Spinal cord (tissue), 10 donors: ENCODE measurements around the gene KRTAP6-2. TPM values are rescaled to one million over a fixed set of nuclear protein-coding genes. Genes with fewer than 3 reads are reported as not detected.

ENCODE experiments used
- DNase-seq, 6 donors: peaks; one replicate each; pipeline versions ENCODE4 v3.0.0 to v3.0.0-alpha.2; 2013 to 2015; ENCODE audit warnings: low spot score in 6 of 6, low read depth in 4 of 6
- H3K27ac ChIP-seq: one replicate; pipeline ENCODE4 v1.5.1; 2013; ENCODE audit warnings: low read depth, low read length, control low read depth
- H3K27me3 ChIP-seq: one replicate; pipeline ENCODE4 v1.6.1; 2013; ENCODE audit warnings: low read length; ENCODE audit not compliant: control insufficient read depth, insufficient read depth
- H3K36me3 ChIP-seq: one replicate; pipeline ENCODE4 v1.6.1; 2013; ENCODE audit warnings: low read length; ENCODE audit not compliant: control insufficient read depth, insufficient read depth
- H3K4me1 ChIP-seq: one replicate; pipeline ENCODE4 v1.6.1; 2013; ENCODE audit warnings: low read length; ENCODE audit not compliant: control insufficient read depth, insufficient read depth
- H3K4me3 ChIP-seq: one replicate; pipeline ENCODE4 v1.5.1; 2013; ENCODE audit warnings: low read depth, low read length, control low read depth
- H3K9me3 ChIP-seq: one replicate; pipeline ENCODE4 v1.6.1; 2013; ENCODE audit warnings: low read length; ENCODE audit not compliant: control insufficient read depth, insufficient read depth
- WGBS: methylation state at CpG from one replicate; pipeline ENCODE4 v1.1.5; 2013; ENCODE audit warnings: missing lambda C conversion rate; ENCODE audit not compliant: insufficient coverage; 5-methylcytosine and 5-hydroxymethylcytosine counted together
- polyA plus RNA-seq, 2 donors: library from polyadenylated mRNA; unstranded; fragments of 120-200 nt; gene quantifications; one replicate each; pipeline ENCODE4 v1.2.1, GENCODE V29; 2013; ENCODE audit not compliant: insufficient read length in 2 of 2
- total RNA-seq, 2 donors: library from RNA; depleted of rRNA in 1 of 2; stranded (reverse); fragments of 120-200 nt in 1 of 2; fragments of >200 nt in 1 of 2; gene quantifications; one replicate each; pipeline versions ENCODE4 v1.2.3 to v1.2.4, GENCODE V29; 2013 to 2014
- donor health status: healthy.

KRTAP6-2 gene
- total and polyA plus RNA-seq, 4 donors, result not detected

DNA sequence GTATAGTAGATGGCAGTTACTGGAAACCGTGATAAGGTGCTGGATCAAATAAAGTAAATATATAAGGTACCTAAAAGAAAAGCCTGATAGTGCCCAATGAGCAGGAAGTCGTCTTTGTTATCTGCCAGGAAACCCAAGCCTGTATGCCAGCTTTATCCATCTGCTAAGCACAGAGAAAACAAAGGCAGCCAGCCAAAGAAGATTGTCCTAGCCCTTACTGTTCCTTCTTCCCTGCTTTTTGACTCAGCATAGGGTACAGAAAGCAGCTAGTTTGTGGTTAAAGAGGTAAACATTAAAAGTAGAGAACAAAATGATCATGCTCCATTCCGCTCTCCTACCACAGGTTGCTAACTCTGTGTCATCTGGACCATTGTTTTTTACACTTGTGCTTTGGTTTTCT is 18.6 kb downstream of the KRTAP6-2 start:
- H3K36me3 ChIP-seq, result no peaks in the 10 kb centered on the region
- no peaks in the 10 kb centered on the region for H3K27me3 ChIP-seq
- no peaks in the 10 kb centered on the region for H3K4me1 ChIP-seq
- no peaks in the 10 kb centered on the region for H3K9me3 ChIP-seq
- no peak overlapping the region for H3K4me3 ChIP-seq
- H3K27ac ChIP-seq, result no peak overlapping the region
- peak in 1 of 6 donors; percentile 73 for DNase-seq
- 25% methylated on average over 1 of the region's 3 CpGs for WGBS

- WGBS, result 25% methylated on average over 1 of the region's 1 CpG
Observed at GRCh38 chr21:30579346-30579745, 19.4 kb downstream of the KRTAP6-2 start.

GRCh38 chr21:30577766-30578165 is 20.9 kb downstream of the KRTAP6-2 start:
- Histone ChIP-seq H3K9me3 (no peaks in the 10 kb centered on the region), H3K27me3 (no peaks in the 10 kb centered on the region), H3K4me3 (no peak overlapping the region), H3K4me1 (no peaks in the 10 kb centered on the region), H3K36me3 (no peaks in the 10 kb centered on the region), H3K27ac (no peak overlapping the region)
- DNase-seq, result no peak

More at GRCh38 chr21:30579346-30579745, 19.4 kb downstream of the KRTAP6-2 start:
- H3K36me3 ChIP-seq, result no peaks in the 10 kb centered on the region
- H3K4me1 ChIP-seq, result no peaks in the 10 kb centered on the region
- no peaks in the 10 kb centered on the region for H3K27me3 ChIP-seq
- peak in 4 of 6 donors; percentile 5 to 89 (median 11) for DNase-seq
- no peak overlapping the region for H3K27ac ChIP-seq
- no peak overlapping the region for H3K4me3 ChIP-seq
- H3K9me3 ChIP-seq, result no peaks in the 10 kb centered on the region

GRCh38 chr21:30567617-30568016 is 31.1 kb downstream of the KRTAP6-2 start:
- no peak overlapping the region for H3K4me3 ChIP-seq
- no peak overlapping the region for H3K27ac ChIP-seq
- no peaks in the 10 kb centered on the region for H3K27me3 ChIP-seq
- no peak for DNase-seq
- H3K9me3 ChIP-seq, result no peaks in the 10 kb centered on the region
- no peaks in the 10 kb centered on the region for H3K36me3 ChIP-seq
- no peaks in the 10 kb centered on the region for H3K4me1 ChIP-seq

GRCh38 chr21:30563630-30564029 is 35.1 kb downstream of the KRTAP6-2 start:
- DNase-seq, result no peak
- WGBS, result no CpG with 5 or more reads among the region's 2 CpGs
- Histone ChIP-seq H3K4me1 (no peaks in the 10 kb centered on the region), H3K36me3 (no peaks in the 10 kb centered on the region), H3K27ac (no peak overlapping the region), H3K4me3 (no peak overlapping the region), H3K27me3 (no peaks in the 10 kb centered on the region), H3K9me3 (no peaks in the 10 kb centered on the region)

DNA sequence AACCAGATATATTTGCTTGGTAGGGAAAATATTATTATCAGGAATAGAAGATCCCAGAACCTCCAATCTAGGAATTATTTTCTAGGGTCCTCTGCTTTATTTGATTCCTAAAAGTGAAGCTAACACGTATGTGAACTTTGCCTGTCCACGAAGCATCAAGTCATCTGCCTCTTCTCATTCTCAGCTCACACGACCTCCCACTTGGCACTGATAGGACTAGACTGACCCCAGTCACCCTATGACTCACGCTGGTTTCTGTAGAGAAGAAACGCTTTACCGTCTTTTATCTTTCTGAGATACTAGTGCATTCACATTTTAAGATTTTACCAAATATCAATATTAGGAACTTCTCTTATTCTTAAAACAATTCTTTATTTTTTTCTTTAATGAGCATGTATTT is 35.6 kb downstream of the KRTAP6-2 start:
- DNase-seq, result no peak
- Histone ChIP-seq H3K36me3 (no peaks in the 10 kb centered on the region), H3K4me3 (no peak overlapping the region), H3K27ac (no peak overlapping the region), H3K9me3 (no peaks in the 10 kb centered on the region), H3K27me3 (no peaks in the 10 kb centered on the region), H3K4me1 (no peaks in the 10 kb centered on the region)
- WGBS, result 75% methylated on average over 6 of the region's 6 CpGs

GRCh38 chr21:30561957-30562356 is 36.7 kb downstream of the KRTAP6-2 start:
- Histone ChIP-seq H3K36me3 (no peaks in the 10 kb centered on the region), H3K9me3 (no peaks in the 10 kb centered on the region), H3K4me1 (no peaks in the 10 kb centered on the region), H3K4me3 (no peak overlapping the region), H3K27me3 (no peaks in the 10 kb centered on the region), H3K27ac (no peak overlapping the region)
- no peak for DNase-seq
- WGBS, result 80% methylated on average over 1 of the region's 2 CpGs

DNA sequence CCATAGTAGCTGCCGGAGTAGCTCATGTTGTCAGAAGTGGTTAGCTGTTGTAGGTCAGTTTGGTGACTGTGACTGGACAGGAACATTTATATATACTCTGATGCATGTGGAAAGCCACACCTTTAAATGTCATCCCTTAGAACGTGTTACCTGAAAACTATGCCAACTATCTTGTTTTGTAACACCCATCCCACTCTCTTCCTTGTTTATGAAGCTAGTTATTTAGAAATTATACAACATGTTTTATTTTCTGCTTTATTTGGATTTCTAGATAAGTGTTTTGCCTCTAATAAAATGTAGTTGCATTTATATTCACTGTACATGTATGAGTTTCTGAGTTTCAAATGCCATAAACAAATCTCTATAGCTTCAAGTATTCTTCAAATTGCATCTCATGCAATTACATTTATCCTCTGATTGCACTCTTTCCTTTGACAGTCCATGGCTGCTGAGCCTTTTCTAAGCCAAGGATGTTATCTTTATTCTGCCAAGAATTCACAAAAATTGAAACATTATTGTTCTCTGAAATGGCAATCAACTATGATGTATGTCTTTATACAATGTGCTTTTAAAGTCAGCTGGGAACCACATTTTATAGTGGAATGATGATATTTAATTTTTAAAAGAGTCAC is 37.3 kb downstream of the KRTAP6-2 start, which contains the start of gene KRTAP19-7:
TSS of gene KRTAP19-7 (minus strand) at position 51 of the 632 bp plus-strand sequence. CDS start at position 26, 25 bp downstream.
- no peak within 1 kb of the TSS for H3K4me3 ChIP-seq
- no peaks in the 10 kb centered on the region for H3K36me3 ChIP-seq
- H3K27me3 ChIP-seq, result no peaks in the 10 kb centered on the region
- H3K27ac ChIP-seq, result no peak within 1 kb of the TSS
- DNase-seq, result peak in 1 of 6 donors; percentile 33
- WGBS, result no CpG with 5 or more reads among the region's 2 CpGs
- H3K9me3 ChIP-seq, result no peaks in the 10 kb centered on the region
- no peaks in the 10 kb centered on the region for H3K4me1 ChIP-seq

DNA sequence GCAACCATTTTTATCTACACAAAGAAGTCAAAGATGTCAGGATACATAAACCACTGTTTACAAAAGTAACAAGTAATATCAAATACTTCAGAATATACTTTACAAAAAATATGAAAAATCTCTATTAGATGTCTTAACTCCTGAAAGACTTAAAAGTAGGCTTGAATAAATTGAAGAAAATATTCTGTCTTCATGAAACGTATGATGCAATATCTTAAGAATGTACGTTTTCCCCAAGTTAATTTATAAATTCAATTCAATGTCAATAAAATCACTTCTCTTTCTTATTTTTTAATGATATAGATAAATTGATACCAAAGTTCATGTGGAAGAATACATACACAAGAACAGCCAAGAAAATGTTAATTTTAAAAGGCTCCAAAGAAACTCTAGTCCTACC is 43.6 kb downstream of the KRTAP6-2 start:
- Histone ChIP-seq H3K4me1 (no peaks in the 10 kb centered on the region), H3K4me3 (no peak overlapping the region), H3K36me3 (no peaks in the 10 kb centered on the region), H3K9me3 (peaks cover 3% of the 10 kb centered on the region), H3K27me3 (no peaks in the 10 kb centered on the region), H3K27ac (no peak overlapping the region)
- WGBS, result no CpG with 5 or more reads among the region's 2 CpGs
- DNase-seq, result no peak

DNA sequence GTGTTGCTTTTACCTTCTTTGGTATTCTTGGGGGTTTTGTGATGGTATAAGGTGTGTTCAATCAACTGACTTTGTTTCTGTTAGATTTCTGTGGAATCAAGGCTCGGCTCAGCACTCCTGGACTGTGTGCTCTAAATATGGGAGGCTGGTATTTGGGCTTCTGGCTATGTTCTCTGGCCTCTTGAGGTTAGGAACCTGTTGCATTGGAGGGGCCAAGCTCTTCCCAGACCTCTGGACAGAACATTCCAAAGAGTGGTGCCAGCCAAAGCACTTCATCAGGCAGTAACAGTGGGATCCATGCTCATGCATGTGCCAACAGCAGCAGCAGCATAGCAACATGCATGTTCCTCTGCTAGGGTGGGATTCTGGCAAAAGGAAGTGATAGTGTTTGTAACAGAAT is 45.9 kb downstream of the KRTAP6-2 start:
- Histone ChIP-seq H3K4me3 (no peak overlapping the region), H3K27ac (no peak overlapping the region), H3K36me3 (no peaks in the 10 kb centered on the region), H3K9me3 (peaks cover 3% of the 10 kb centered on the region), H3K27me3 (no peaks in the 10 kb centered on the region), H3K4me1 (no peaks in the 10 kb centered on the region)
- DNase-seq, result no peak
- 75% methylated on average over 1 of the region's 1 CpG for WGBS
